ENCODE data around the gene CGREF1.

The CGREF1 gene

GRCh38 chr2:27086724-27087593, 32.0 kb downstream of the CGREF1 start, which contains the start of gene KHK (continued):
- TF ChIP-seq PRDM4 (tag by site-specific recombination; IDR thresholded peaks at IDR 0.05) (no peak), ZNF843 (tag by site-specific recombination; IDR thresholded peaks at IDR 0.05) (no peak), ZNF747 (tag by site-specific recombination; IDR thresholded peaks at IDR 0.05) (no peak), ZBTB11 (tag by site-specific recombination; conservative IDR thresholded peaks at IDR 0.05; ENCODE audit: low read depth) (0 out of 2 replicates have a peak, but pooled peaks have one; percentile 12), ZNF629 (tag by site-specific recombination; IDR thresholded peaks at IDR 0.05) (no peak), ZNF146 (tag by site-specific recombination; IDR thresholded peaks at IDR 0.05) (no peak), HIC1 (tag by site-specific recombination; IDR thresholded peaks at IDR 0.05) (no peak), TRIM28 (IDR thresholded peaks at IDR 0.05; ENCODE audit: borderline replicate concordance, low read length) (no peak), GFI1B (tag by site-specific recombination; IDR thresholded peaks at IDR 0.05) (no peak), ZNF48 (tag by site-specific recombination; IDR thresholded peaks at IDR 0.05) (no peak), KLF8 (tag by site-specific recombination; IDR thresholded peaks at IDR 0.05) (peak; percentile 49; the same call in 1 of the 2 replicates), SCRT2 (tag by site-specific recombination; IDR thresholded peaks at IDR 0.05) (0 out of 2 replicates have a peak, but pooled peaks have one; percentile 7), MYNN (tag by site-specific recombination; IDR thresholded peaks at IDR 0.05; ENCODE audit: borderline replicate concordance) (no peak), ZBTB20 (tag by site-specific recombination; IDR thresholded peaks at IDR 0.05) (peak; percentile 75), SETDB1 (IDR thresholded peaks at IDR 0.05; ENCODE audit: insufficient read length, low read length) (no peak), ZNF521 (tag by site-specific recombination; IDR thresholded peaks at IDR 0.05) (no peak), ZNF791 (tag by site-specific recombination; IDR thresholded peaks at IDR 0.05) (no peak), ZNF777 (tag by site-specific recombination; IDR thresholded peaks at IDR 0.05; ENCODE audit: borderline replicate concordance) (no peak), ZNF596 (tag by site-specific recombination; IDR thresholded peaks at IDR 0.05) (no peak), PRDM1 (tag by site-specific recombination; IDR thresholded peaks at IDR 0.05) (no peak), GLI4 (tag by site-specific recombination; IDR thresholded peaks at IDR 0.05) (no peak)
- TF ChIP-seq, protein P1, sequence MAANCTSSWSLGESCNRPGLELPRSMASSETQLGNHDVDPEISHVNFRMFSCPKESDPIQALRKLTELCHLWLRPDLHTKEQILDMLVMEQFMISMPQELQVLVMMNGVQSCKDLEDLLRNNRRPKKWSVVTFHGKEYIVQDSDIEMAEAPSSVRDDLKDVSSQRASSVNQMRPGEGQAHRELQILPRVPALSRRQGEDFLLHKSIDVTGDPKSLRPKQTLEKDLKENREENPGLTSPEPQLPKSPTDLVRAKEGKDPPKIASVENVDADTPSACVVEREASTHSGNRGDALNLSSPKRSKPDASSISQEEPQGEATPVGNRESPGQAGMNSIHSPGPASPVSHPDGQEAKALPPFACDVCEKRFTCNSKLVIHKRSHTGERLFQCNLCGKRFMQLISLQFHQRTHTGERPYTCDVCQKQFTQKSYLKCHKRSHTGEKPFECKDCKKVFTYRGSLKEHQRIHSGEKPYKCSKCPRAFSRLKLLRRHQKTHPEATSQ (tag by site-specific recombination; IDR thresholded peaks at IDR 0.05) = no peak
- TF ChIP-seq, protein P2, sequence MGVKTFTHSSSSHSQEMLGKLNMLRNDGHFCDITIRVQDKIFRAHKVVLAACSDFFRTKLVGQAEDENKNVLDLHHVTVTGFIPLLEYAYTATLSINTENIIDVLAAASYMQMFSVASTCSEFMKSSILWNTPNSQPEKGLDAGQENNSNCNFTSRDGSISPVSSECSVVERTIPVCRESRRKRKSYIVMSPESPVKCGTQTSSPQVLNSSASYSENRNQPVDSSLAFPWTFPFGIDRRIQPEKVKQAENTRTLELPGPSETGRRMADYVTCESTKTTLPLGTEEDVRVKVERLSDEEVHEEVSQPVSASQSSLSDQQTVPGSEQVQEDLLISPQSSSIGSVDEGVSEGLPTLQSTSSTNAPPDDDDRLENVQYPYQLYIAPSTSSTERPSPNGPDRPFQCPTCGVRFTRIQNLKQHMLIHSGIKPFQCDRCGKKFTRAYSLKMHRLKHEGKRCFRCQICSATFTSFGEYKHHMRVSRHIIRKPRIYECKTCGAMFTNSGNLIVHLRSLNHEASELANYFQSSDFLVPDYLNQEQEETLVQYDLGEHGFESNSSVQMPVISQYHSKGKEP (tag by site-specific recombination; IDR thresholded peaks at IDR 0.05) = no peak
- TF ChIP-seq, protein P3, sequence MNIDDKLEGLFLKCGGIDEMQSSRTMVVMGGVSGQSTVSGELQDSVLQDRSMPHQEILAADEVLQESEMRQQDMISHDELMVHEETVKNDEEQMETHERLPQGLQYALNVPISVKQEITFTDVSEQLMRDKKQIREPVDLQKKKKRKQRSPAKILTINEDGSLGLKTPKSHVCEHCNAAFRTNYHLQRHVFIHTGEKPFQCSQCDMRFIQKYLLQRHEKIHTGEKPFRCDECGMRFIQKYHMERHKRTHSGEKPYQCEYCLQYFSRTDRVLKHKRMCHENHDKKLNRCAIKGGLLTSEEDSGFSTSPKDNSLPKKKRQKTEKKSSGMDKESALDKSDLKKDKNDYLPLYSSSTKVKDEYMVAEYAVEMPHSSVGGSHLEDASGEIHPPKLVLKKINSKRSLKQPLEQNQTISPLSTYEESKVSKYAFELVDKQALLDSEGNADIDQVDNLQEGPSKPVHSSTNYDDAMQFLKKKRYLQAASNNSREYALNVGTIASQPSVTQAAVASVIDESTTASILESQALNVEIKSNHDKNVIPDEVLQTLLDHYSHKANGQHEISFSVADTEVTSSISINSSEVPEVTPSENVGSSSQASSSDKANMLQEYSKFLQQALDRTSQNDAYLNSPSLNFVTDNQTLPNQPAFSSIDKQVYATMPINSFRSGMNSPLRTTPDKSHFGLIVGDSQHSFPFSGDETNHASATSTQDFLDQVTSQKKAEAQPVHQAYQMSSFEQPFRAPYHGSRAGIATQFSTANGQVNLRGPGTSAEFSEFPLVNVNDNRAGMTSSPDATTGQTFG (tag by site-specific recombination; IDR thresholded peaks at IDR 0.05; ENCODE audit: borderline replicate concordance) = no peak

Measured in HEK293 (cell line).